LNCaP clone FGC (cell line): ENCODE results near the gene CDC42BPA.

ENCODE experiments used
- DNase-seq: peaks from one replicate; pipeline ENCODE4 v3.0.0-alpha.2; 2011; ENCODE audit warnings: low read depth
- H3K4me3 ChIP-seq: 2 replicates; pipeline ENCODE4 v1.5.1; 2011; ENCODE audit warnings: mild to moderate bottlenecking, low read depth, low read length, control low read depth
- CTCF ChIP-seq: IDR thresholded peaks from 2 replicates; pipeline ENCODE4 v1.5.1; 2012; ENCODE audit warnings: mild to moderate bottlenecking; ENCODE audit not compliant: control insufficient read depth, insufficient read depth; ENCODE audit errors: extremely low read depth

CDC42BPA gene

DNA sequence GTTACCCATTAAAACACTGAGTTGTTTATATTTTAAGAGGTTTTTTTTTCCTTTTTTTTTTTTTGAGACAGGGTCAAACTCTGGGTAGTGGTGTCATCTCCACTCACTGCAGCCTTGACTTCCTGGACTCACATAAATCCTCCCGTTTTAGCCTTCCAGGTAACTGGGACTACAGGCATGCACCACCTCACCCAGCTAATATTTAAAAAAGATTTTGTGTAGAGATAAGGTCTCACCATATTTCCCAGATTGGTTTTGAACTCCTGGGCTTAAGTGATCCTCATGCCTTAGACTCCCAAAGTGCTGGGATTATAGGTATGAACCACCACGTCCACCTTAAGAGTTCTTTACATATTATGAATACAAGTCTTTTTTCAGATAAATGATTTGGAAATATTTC is 231.7 kb downstream of the CDC42BPA start:
- DNase-seq, result no peak
- H3K4me3 ChIP-seq, result no peak overlapping the region
- no peak for TF ChIP-seq CTCF

DNA sequence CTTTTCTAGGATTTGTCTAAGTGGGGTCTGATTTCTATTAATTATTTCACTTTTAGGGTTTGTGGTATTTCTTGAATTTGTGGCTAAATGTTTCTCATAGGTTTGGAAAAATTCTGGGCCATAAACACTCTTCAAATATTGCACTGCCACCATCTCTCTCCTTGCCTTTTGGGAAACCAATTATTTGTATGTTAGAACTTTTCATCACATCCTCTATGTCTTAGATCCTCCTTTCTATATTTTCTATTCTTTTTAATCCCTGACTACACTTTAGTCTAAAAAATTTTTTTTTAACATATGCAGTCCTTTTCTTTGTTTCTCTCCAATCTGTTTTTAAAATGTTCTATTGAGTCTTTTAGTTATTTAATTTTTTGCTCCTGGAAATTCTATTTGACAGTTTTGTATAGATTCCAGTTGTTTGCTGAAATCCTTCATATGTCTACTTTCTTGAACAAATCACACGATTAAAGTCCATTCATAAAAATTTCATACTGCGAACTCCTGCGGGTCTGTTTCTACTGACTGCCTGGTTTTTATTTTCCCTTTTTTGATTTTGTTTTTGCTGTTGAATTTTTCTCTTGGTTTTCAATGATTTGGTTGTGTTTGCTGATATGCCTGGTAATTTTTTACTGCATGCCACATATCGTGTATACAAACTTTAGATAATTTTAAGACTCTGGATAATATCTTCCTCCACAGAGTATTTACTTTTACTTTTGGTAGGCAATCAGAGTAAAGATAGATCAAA is 235.1 kb downstream of the CDC42BPA start:
- no peak overlapping the region for H3K4me3 ChIP-seq
- no peak for TF ChIP-seq CTCF
- no peak for DNase-seq

DNA sequence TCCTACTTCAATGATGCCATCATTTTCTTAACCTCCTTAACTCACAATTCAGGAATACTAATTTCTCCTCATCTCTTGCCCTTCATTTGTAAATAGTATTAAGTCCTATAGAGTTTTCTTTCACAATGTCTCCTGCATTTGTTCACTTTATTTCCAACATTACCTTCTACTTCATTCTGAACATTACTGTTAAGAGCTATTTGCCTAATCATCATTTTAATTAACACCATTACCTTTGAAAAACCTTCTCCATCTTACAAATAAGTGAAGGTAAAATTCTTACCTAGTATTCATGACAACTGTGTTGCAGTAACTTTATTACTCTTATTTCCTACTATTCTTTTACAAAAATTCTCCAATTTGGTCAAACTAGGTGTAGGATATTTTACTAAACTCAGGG is 240.5 kb downstream of the CDC42BPA start:
- H3K4me3 ChIP-seq, result no peak overlapping the region
- DNase-seq, result no peak
- TF ChIP-seq CTCF, result no peak

DNA sequence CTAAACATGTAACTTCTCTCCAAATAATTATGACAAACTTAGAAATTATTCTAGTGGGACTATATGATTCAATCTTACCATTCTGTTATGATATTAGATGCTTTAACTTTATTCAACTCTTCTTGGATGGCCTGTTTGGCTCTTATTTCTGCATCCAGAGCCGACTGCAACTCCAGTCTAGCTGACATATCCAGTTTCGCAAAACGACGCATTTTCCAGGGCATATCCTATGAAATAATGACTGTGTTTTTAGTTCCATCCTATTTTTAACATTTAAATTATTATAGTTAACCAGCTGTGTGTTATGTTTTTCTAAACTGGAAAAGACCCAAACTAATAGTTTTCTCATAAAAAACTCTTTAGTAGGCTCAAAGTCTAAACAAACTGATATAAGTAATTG is 244.5 kb downstream of the CDC42BPA start:
- TF ChIP-seq CTCF, result no peak
- DNase-seq, result no peak
- H3K4me3 ChIP-seq, result no peak overlapping the region

DNA sequence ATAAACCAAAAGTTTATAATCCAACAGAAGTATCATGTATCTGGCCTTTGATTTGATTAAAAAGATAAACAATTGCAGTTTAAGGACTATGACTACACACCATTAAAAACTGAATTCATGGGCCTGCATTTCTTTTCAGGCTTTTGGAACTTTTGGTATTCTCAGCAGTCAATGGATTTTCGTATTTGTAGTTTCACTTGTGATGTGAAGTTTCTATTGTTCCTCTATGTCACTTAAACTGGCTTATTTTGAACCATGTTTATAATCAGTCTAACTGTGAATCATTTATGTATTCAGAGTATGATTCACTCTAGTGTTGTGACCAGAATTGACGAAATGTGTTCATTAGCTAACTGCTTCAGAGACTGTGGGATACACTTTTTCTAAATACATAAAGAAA is 245.3 kb downstream of the CDC42BPA start:
- TF ChIP-seq CTCF, result no peak
- DNase-seq, result no peak
- H3K4me3 ChIP-seq, result no peak overlapping the region

DNA sequence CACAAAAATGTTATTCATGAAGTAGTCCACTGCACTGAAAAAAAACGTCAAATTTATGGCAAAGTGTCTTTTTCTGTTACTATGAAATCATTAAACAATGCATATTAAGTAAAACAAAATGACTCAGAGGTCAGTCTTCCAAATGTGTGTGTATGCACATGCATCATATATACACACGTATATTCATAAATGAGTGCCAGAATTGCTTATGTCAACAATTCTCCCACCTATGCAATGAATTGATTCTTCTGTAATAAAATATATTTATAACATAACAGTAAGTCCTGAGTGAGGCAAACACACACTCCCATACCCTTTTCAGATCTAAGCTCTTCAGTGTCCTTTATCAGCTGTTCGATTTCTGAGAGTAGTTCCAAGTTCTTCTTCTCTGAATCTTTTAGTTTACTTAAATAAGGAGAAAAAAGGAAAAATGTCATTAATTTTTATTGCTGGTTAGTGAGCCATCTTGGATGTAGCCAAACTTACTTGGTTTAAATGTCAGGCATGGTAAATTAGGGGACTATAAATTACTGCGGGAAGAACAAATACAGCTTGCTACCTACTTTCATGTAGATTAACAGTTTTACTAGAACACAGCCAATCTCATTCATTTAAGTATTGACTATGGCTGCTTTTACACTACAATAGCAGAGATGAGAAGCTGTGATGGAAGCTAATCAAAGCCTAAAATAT is 246.3 kb downstream of the CDC42BPA start:
- DNase-seq, result no peak
- TF ChIP-seq CTCF, result no peak
- no peak overlapping the region for H3K4me3 ChIP-seq
